LNCaP clone FGC (cell line): ENCODE results near the gene BMAL1.

Experiments used
- DNase-seq: peaks from one replicate; pipeline ENCODE4 v3.0.0-alpha.2; 2011; ENCODE audit warnings: low read depth
- H3K4me3 ChIP-seq: 2 replicates; pipeline ENCODE4 v1.5.1; 2011; ENCODE audit warnings: mild to moderate bottlenecking, low read depth, low read length, control low read depth
- CTCF ChIP-seq: IDR thresholded peaks from 2 replicates; pipeline ENCODE4 v1.5.1; 2012; ENCODE audit warnings: mild to moderate bottlenecking; ENCODE audit not compliant: control insufficient read depth, insufficient read depth; ENCODE audit errors: extremely low read depth

BMAL1 gene

DNA sequence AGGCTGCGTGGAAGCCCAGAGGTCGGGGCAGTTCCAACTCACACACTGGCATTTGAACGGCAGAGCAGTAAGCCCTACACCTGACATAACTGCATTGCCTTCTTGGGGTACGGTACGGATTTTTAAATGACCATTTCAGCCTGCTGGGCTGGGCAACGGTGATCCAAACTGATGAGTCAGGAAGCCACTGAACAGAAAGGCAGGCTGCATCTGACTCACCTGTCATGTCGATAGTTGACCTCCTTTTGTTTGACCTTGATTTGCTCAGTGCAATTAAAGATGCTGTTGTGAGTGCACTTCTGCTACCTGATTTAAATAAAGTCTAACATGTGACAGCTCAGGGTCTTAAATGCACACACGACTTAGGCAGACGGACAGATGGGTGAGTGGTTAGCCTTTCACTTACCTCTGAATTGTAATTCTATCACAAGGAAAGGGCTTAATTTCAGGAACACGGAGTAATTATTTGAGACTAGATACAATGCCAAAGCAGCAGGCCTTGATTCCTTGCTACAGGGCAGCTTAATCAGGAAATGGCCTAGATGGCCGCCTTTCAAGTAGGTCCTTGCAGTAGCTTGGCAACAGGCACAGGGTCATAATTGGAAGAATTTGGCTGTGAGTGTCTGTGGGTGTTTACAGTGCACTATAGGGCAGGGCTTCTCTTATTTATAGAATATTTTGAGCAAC lies 52.2 kb downstream of the BMAL1 start:
- no peak overlapping the region for H3K4me3 ChIP-seq
- DNase-seq, result peak; percentile 76
- no peak for TF ChIP-seq CTCF

DNA sequence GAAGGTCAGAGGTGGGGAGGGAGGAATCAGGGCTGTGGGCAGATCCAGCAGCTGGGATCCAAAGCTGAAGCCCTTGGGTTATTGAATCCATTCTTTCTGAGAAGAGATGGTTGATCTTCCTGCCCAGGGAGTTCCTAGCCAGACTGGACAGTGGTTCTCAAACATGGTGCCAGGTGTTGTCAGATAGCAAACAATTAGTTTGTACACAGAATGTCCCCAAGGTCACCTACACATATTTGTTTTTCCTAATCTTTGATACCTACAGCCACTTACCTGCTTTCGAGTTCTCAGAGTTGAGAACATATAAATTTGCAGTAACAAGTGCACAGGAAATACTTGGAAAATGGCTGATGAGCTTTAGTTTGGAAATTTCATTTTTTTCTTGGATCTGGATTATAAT lies 54.5 kb downstream of the BMAL1 start:
- H3K4me3 ChIP-seq, result no peak overlapping the region
- DNase-seq, result no peak
- TF ChIP-seq CTCF, result no peak

- TF ChIP-seq CTCF, result no peak
- no peak overlapping the region for H3K4me3 ChIP-seq
- no peak for DNase-seq
Observed at GRCh38 chr11:13333456-13333957, 55.9 kb downstream of the BMAL1 start.

DNA sequence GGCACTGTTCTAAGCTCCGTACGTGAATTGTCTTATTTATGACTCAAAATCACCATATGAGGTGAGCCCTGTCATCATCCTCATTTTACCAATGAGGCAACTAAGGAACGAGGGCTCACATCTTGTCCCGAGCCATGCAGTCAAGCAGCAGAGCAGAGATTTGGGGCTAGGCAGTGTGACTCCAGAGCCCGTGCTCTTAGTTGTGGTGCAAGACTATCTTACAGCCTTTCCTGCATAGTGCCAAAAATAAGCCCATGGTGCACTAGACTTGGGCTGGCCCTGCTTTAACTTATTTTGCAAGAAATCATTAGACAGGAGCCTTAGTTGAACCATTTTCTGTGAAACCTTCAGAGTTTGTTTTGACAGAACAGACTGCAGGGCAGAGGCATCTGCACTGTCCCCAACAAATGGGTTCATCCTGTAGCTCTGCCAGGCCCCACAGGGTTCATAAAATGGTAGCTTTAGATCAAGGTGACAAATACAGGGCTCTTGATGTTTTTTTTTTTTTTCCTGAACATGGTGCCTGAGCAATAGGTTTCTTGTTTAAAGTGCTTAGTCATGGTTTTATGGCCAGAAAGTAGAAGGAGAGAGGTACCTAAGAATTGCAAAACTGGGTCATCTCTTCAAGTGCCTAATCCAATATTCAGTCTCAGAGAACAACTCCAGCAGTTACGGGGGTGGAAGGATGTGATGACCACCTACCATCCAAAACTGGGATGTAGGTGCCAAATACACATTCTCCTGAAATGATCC lies 56.6 kb downstream of the BMAL1 start:
- no peak overlapping the region for H3K4me3 ChIP-seq
- no peak for DNase-seq
- TF ChIP-seq CTCF, result no peak

- peak; percentile 87 for TF ChIP-seq CTCF
- no peak for DNase-seq
- H3K4me3 ChIP-seq, result no peak overlapping the region
Observed at GRCh38 chr11:13335319-13335718, 57.7 kb downstream of the BMAL1 start.

GRCh38 chr11:13336246-13336878 lies 58.8 kb downstream of the BMAL1 start:
- H3K4me3 ChIP-seq, result no peak overlapping the region
- DNase-seq, result peak; percentile 50
- TF ChIP-seq CTCF, result no peak
